Measurements from ENCODE around the gene SUSD4.
"Not testable (repeated sequence)": the region's sequence is repeated elsewhere in the genome, so short reads cannot be mapped to it uniquely, and the experiment has no call there.

SUSD4 gene

GRCh38 chr1:223363856-223364684, at the start of gene SUSD4:
SUSD4 (minus strand) TSS chr1:223364176; CDS start chr1:223363425, 751 bp downstream.
- DNase-seq, result peak; percentile 65 to 70

DNA sequence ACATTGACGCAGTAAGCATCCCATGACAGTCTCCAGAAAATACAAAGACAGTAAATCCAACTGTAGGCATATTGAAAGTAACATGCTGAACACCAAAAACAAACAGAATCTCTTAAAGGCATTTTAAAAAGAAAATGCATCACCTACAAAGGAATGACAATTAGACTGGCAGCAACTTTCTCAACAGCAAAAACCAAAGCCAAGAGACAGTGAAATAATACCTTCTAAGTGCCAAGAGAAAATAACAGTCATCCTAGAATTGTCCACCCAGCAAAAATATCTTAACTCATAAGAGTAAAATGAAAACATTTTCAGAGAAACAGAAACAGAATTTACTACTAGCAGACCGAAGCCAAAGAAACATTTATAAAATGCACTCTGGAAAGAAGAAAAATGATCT, 49.2 kb upstream of the SUSD4 start:
- DNase-seq, result no peak

- no peak for DNase-seq
Measured at GRCh38 chr1:223411710-223412109, 47.7 kb upstream of the SUSD4 start.

DNA sequence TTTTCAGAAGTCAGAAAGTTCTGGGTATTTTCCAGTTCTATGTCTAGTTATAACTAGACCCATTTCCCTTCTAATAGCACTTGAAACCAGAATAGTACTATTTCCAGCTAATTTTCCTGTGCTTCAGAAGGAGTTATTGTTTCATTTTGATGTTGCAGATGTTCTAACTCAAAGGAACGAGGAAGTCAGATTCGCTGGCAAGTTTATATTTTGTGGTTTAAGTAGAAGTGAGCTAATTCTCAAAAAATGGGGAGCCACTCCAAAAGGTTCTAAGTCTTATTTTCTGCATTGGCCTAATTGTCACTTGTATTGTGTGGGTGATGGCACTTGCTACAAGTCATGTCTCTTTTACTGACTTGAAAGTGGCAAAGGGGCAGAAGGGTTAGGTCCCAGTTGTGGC, 47.3 kb upstream of the SUSD4 start:
- DNase-seq, result no peak

- no peak for DNase-seq
Measured at GRCh38 chr1:223410036-223410435, 46.1 kb upstream of the SUSD4 start.

- DNase-seq, result no peak
Measured at GRCh38 chr1:223405507-223405906, 41.5 kb upstream of the SUSD4 start.

DNA sequence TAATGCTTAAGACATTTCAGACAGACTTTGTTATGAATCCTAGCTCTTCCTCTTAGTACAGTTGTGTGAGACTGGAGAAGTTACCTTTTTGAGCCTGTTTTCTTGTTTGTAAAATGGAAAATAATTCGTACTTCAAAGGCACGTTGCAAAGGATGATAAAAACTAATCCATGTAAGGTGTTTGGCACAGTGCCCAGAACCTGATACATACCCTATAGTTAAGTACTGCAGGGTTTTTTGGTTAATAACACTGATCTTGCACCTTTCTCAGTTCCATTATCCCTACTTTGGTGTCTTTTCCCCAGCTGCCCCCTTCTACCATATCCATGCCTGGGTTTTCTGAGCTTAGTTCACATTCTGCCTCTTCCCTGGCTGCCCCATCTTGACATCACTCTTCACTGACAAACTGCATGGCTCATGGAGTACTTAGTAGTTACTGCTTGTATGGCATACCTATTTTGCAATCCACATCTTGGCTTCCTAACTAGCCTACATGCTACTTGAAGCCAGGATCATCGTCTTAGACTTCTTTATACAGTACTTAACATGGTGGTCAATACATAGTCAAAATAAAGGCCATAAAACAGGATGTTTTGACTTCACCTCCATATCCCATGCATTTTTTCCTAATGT, 39.3 kb upstream of the SUSD4 start:
- no peak for DNase-seq

- DNase-seq, result no peak
Measured at GRCh38 chr1:223402790-223403142, 38.8 kb upstream of the SUSD4 start.

DNA sequence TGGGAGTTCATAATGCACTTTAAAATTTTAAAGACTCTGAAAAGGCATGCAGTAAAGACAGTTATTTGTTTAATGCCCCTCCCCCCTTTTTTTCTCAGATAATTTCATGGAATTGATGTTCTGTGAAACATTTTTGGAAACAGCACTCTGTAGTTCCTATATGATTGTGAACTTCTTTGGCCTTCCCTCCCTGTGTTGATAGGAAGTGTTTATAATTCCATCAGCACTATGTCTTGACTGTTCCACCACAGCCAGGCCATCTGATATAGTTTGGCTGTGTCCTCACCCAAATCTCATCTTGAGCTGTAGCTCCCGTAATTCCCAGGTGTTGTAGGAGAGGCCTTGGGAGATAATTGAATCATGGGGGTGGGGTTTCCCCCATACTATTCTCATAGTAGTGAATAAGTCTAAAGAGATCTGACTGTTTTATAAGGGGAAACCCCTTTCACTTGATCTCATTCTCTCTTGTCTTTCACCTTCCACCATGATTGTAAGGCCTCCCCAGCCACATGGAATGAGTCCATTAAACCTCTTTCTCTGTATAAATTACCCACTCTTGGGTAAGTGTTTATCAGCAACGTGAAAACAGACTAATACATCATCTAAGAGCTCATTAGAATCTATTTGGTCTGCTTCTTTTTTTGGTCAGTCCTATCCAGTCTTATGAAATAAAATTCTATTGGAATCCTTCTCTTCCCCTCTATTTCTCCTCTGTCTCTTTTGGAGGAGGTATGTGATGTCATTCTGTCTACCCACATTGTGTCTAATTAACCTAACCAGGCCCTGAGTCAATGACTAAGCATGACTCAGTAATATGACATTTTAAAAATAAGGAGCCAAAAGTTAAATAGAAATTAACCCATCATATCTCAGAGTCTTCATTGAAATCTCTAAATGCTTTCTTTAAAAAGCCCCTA, 38.2 kb upstream of the SUSD4 start:
- DNase-seq, result no peak

GRCh38 chr1:223399393-223399792, 35.4 kb upstream of the SUSD4 start:
- not testable (repeated sequence) for DNase-seq

- DNase-seq, result no peak
Measured at GRCh38 chr1:223394706-223395105, 30.7 kb upstream of the SUSD4 start.

- DNase-seq, result no peak
Measured at GRCh38 chr1:223394242-223394641, 30.3 kb upstream of the SUSD4 start.

- no peak for DNase-seq
Measured at GRCh38 chr1:223393275-223394214, 29.6 kb upstream of the SUSD4 start, which contains the start of gene CCDC185. CCDC185 (plus strand) TSS chr1:223393415; CDS start chr1:223393476, 61 bp downstream.

DNA sequence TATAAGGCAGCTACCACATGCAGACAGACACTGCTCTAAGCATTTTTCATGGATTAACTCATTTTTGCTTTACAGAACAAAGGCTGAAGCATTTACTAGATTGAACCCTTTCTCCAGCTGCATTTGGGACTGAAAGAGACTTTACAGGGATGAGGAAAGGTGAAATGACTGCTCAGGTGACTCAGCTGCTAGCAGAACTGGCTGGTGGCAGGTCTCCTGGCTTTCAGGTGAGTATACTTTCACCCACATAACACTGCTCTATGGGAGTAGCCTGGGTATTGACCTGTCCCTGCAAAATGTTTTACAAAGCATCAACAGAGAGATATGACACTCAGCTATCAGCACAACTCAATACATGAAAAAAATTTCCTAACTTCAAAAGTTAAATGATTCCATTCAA, 26.6 kb upstream of the SUSD4 start:
- DNase-seq, result no peak

DNA sequence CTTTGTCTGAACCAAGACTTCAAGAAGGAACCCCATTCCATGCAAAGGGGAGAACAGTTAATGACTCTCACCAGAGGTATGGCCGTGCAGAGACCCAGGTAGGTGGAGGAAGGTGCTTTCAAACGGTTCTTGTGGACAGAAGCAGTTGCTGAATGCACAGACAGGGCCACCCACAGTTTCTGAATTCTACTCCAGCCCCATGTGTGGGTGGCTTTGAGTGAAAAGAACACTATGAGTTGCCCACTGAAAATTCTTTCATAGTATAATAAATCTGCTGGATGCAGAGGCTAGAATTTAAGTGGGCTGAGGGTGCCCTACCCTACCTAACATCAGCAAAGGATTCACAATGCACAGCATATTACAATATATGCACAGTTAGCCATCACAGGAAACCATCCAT, 22.0 kb upstream of the SUSD4 start:
- DNase-seq, result no peak

DNA sequence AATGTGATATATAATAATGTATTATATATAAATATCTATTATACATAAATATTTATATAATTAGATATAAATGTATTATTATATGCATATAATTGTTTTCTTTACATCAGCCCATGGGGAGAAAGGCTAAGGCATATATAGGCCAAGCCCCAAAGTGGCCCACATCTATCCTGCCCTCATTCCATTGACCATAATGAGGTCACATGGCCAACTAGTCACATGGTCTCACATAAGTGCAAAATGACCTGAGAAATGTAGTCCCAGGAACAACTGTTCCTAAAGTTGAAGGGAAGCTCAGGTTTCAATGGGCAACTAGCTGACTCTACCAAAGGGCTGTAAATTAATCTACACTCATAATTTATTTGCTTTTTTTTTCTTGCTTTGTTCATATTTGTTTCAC, 14.8 kb upstream of the SUSD4 start:
- DNase-seq, result no peak

GRCh38 chr1:223374064-223374610, 10.2 kb upstream of the SUSD4 start:
- DNase-seq, result no peak

- peak; percentile 30 to 46 for DNase-seq
Measured at GRCh38 chr1:223364685-223365382, 858 bp upstream of the SUSD4 start.

DNA sequence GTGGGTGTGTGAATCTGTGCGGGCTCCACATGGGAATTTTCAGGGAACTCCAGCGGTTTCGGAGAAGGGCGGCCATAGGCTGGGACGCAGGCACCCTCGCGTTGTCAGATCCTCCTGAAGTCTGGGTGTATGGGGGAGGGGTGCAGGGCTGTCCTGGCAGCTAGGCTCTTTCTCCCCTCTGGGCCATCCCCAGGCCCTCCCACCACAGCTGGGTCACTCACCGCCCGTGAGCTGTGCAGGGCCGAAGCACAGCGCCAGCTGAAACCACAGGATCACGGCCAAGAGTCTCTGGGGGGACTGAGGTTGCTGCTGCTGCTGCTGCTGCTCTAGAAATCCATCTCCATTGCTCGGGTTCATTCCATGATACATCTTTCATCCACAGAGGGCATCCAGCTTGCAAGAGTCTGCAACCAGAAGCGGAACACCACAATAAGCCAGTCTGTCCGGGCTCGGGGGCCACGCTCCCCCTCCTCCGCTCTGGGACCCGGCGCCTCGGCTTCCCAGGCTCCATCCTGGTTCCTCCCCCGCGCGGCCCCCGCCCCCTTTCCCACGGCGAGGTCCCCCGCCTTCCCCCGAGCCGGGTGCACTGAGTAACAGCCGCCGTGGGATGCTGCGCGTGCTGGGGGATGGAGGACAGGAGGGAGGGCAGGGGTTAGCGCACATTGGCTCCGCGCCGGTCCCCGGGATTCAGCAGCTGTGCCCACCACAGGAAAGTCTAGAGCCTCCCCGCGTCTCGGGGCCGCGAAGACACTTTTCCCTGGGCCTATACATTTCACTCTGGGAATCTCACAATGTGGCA, 720 bp downstream of the SUSD4 start:
- peak; percentile 40 to 49 for DNase-seq

- no peak for DNase-seq
Measured at GRCh38 chr1:223358826-223359225, 5.2 kb downstream of the SUSD4 start.

Measured in activated T-cell treated with anti-CD3 and anti-CD28 coated beads, Interleukin-2, amount 50 U/mL, for 48 hours (primary cell).